ENCODE results near the gene VWA1.

The VWA1 gene

DNA sequence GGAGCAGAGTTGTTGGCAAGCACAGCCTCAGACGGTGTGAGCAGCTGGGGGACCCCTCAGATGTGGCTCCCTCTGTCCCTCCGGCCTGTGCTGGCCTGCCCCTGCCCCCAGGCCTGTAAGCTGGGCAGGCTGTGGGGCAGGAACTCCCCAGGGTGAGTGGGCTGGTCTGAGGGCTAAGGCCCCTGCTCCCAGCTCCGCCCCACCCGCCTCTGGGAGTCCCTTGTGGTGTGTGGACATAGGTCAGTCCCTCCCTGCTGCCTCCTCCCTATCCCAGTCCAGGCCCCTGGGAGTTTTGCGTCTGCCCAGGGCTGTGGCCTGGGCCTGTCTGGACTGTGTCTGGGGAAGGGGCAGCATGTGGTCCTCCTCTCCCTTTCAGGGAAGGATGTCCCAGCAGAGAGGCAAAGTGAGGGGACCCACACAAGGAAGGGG lies 3.6 kb upstream of the VWA1 start:
- peak overlapping the region; percentile 100 for H3K27ac ChIP-seq
- no peak for TF ChIP-seq CTCF (conservative IDR thresholded peaks at IDR 0.05)
- TF ChIP-seq ZFX (IDR thresholded peaks at IDR 0.05): no peak

DNA sequence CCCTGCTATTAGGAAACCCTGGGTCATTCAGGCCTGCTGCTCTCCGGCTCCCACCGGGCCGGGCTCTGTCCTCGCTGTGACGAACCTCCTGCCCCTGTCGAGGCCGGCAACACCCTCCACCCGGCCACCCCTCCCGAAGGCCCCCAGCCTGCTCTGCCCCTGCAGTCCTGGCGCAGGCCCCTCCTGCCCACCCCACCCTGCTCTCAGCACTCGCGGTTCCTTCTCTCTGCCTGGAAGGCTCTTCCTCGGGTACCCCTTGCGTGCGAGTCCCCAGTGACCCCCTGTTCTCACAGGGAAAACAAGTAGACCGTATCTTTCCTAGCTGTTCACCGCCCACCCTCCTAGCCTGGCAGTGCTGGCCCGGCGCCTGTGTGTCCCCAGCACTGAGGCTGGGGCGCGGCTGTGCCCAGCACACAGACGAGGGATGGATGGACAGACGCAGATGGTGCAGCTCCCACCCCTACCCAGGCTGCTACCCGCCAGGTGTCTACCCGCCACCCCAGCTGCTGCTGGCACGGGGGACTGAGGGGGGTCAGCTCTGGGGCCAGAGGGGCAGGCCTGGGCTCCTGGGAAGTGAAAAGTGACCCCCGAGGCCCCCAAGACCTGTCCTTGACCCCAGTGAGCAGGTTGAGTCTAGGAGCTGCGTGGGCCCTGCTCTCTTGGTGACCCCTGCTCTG lies 3.1 kb upstream of the VWA1 start:
- TF ChIP-seq CTCF (conservative IDR thresholded peaks at IDR 0.05) (no peak), ZFX (IDR thresholded peaks at IDR 0.05) (no peak)
- H3K27ac ChIP-seq: peak overlapping the region; percentile 100

- TF ChIP-seq ZFX (IDR thresholded peaks at IDR 0.05) (peak; percentile 77; the same call in 1 of the 2 replicates), CTCF (conservative IDR thresholded peaks at IDR 0.05) (no peak)
- H3K27ac ChIP-seq: peak overlapping the region; percentile 100
Measured at GRCh38 chr1:1432951-1433803, 2.3 kb upstream of the VWA1 start.

DNA sequence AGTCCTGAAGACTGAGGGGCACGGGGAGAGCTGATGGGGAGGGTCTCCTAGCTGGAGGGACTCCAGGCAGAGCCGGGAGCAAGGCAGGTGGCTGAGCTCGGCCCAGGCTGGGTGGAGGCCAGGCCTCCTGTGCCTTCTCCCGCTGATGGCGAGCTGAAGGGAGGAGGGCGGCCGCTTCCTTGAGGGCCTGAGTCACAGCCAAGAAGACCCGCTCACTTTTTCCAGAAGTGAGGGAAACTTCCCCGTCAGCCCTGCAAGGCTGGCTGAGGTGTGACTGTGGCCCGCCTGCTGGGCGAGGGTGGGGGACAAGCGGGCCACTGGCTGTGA lies 1.7 kb upstream of the VWA1 start:
- H3K27ac ChIP-seq: peak overlapping the region; percentile 100
- no peak for TF ChIP-seq CTCF (conservative IDR thresholded peaks at IDR 0.05)
- no peak for TF ChIP-seq ZFX (IDR thresholded peaks at IDR 0.05)

DNA sequence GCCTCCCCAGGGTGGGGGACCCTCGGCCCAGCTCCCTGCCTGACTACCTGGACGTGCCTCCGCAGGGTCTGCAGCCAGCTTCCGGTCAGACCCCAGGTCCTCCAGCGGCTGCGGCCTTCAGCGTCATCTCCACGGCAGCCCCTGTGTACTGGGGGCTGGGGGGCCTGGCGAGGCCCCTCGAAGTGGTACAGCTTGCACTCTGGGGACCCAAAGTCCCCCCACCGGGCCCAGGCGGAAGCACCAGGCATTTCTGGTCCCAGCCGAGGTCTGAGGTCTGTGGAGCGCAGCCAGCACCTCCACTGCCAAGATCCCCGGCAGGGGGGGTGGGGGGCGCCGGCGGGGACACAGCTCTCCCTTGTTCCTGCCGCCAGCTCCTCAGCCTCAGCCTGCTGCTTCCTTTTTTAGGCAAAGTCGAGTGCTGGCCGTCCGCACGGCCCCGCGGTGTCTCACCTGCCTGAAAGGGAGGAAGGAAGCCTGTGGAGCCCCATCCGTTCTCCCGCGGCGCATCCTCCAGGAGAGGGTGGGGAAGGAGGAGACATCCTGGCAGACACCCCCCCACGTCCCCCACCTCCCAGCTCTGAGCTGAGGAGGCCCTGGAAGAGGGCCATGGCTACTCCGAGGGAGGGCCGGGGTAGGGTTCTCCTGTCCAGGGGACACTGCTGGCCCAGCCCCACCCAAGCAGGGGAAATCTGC lies 1.2 kb upstream of the VWA1 start:
- no peak for TF ChIP-seq CTCF (conservative IDR thresholded peaks at IDR 0.05)
- TF ChIP-seq ZFX (IDR thresholded peaks at IDR 0.05): no peak

GRCh38 chr1:1434824-1435105 lies 725 bp upstream of the VWA1 start:
- H3K27ac ChIP-seq: peak overlapping the region; percentile 100

More for the DNA sequence above, 1.2 kb upstream of the VWA1 start:
- H3K27ac ChIP-seq: peak overlapping the region; percentile 100

More at GRCh38 chr1:1434824-1435105, 725 bp upstream of the VWA1 start:
- TF ChIP-seq ZFX (IDR thresholded peaks at IDR 0.05) (no peak), CTCF (conservative IDR thresholded peaks at IDR 0.05) (no peak)
